Right renal pelvis (tissue), 4 donors: ENCODE data around the gene CPNE1. TPM values are rescaled to one million over a fixed set of nuclear protein-coding genes. Genes with fewer than 3 reads are reported as not detected.

Experiments used
- DNase-seq, 4 donors: peaks; one replicate each; pipeline ENCODE4 v3.0.0-alpha.2; 2013; ENCODE audit warnings: low read depth in 4 of 4, low spot score in 3 of 4, missing footprints in 1 of 4
- polyA plus RNA-seq, 4 donors: library from polyadenylated mRNA; unstranded; fragments of 120-200 nt; gene quantifications; one replicate each; pipeline ENCODE4 v1.2.1, GENCODE V29; 2013; ENCODE audit not compliant: insufficient read length in 4 of 4

Gene CPNE1
- polyA plus RNA-seq, 4 donors, result 162 to 187 (median 172) TPM

GRCh38 chr20:35600993-35601973 is 63.4 kb downstream of the CPNE1 start:
- peak in 1 of 4 donors; percentile 54 for DNase-seq

DNA sequence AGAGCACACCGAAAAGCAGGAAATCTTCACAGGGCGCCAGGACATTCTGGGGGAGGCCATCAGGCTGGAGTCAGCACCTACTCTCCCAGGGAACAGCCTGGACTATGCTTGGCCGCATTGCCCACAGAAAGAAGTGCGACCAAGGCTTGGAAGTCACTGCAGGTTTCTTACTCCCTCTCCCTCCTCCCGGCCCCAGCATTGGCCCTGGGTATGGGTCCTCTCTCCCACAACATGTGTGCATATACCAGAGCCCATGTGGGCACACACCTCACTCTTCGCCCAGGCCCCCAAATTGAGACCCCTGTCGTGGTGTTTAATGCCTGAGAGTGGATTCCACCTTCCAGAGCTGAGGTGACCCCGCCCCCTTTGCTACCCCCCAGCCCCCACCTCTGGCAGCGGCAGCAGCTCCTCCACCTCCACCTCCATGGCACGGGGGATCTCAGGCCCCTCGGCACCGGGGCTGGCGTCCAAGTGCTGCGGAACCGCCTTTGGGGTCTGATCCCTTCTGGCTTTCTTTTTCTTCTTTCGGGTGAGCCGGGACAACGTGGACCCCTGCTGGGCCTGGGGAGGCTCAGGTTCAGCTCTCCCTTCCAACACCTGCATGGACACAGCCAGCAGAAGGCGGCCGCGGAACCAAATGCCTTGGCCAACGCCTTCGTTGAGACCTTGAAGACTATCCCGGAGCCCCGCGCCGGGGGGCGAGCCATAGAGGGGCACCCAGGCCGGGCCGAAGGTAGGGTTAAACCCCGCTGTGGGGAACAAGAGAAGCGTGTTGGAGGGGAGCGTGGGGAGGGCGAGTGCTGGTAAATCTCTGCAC is 64.3 kb downstream of the CPNE1 start:
- DNase-seq, result no peak

- no peak for DNase-seq
Observed at GRCh38 chr20:35599776-35600120, 65.0 kb downstream of the CPNE1 start.

GRCh38 chr20:35598899-35599775 is 65.6 kb downstream of the CPNE1 start:
- DNase-seq, result no peak

DNA sequence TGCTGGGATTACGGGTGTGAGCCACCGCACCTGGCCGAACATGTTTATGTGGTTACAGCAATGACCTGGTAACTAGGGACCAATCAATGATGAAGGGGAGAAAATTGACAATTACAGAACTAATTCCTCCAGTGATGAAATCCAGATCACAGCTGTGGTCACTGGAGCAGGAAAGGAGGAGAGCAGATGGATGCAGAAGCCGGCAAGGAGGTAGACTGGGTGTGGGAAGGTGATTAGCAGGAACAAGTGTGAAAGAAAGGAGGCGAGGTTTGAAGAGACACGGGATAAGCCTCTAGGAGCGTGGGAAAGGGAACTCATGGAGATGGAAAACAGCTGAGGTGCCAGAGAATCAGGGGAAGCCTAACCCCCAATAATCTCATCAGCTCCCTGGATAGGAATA is 66.2 kb downstream of the CPNE1 start:
- no peak for DNase-seq

GRCh38 chr20:35597186-35597585 is 67.5 kb downstream of the CPNE1 start:
- DNase-seq, result no peak

DNA sequence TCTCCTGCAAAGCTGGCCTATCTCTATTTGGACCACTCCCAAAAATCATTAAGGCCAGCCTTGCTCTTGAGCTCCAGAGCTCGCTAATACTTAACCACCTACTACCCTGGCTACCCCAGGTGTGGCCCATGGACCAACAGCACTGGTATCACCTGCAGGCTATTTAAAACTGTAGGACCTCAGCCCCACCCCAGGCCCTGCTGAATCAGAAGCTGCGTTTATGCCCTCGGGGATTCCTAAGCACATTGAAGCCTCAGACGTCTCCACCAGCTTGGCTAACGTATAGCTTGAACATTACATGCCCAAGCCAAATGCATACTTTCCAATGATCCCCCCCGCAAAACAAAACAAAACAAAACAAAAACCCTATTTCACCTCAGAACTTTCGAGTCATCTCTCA is 68.8 kb downstream of the CPNE1 start:
- DNase-seq, result no peak

GRCh38 chr20:35595456-35595855 is 69.2 kb downstream of the CPNE1 start:
- no peak for DNase-seq

- no peak for DNase-seq
Observed at GRCh38 chr20:35592339-35592974, 72.2 kb downstream of the CPNE1 start.

DNA sequence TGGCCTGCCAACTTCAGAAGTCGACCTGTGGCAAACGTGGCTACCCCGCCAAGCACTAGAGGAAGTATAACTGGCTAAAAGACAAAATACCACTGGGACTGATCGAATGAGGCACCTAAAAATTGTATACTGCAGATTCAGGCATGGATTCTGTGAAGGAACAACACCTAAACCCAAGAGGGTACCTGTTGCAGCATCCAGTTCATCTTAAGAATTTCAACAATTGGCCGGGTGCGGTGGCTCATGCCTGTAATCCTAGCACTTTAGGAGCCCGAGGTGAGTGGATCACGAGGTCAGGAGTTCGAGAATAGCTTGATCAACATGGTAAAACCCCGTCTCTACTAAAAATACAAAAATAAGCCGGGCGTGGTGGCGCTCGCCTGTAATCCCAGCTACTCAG is 76.3 kb downstream of the CPNE1 start:
- no peak for DNase-seq

DNA sequence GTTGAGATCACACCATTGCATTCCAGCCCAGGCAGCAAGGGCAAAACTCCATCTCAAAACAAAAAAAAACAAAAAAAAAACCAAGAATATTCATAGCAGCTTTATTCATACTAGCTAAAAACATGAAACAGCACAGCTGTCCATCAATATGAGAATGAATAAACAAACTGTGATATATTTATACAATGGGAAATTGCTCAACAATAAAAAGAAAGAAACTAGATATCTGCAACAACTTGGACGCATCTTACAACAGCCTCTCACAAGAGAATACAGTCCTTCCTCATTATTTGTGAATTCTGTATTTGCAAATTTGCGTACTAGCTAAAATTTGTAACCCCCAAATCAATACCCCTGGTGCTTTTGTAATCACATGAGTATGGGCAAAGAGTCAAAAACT is 77.3 kb downstream of the CPNE1 start:
- no peak for DNase-seq

DNA sequence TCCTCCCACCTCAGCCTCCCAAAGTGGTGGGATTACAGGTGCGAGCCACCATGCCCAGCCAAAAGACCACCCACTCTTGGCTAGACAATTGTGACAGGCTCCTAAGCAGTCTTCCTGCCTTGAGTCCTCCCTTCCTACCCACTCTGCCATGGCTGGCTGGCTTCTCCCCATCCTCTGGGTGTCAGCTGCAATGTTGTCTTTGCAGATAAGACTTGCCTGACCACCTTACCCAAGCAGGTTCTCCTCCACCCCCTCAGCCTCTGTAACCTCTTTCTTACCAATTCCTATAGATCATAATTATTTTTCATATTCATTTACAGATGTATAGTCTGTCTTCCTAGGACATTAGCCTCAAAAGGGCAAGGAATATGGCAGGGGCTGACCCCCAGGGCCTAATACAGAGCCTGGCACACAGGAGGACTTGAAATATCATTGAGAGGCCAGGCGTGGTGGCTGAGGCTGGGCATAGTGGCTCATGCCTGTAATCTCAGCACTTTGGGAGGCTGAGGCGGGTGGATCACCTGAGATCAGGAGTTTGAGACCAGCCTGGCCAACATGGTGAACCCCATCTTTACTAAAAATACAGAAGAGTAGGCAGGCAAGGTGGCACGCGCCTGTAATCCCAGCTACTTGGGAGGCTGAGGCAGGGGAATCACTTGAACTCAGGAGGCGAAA is 77.8 kb downstream of the CPNE1 start:
- no peak for DNase-seq

DNA sequence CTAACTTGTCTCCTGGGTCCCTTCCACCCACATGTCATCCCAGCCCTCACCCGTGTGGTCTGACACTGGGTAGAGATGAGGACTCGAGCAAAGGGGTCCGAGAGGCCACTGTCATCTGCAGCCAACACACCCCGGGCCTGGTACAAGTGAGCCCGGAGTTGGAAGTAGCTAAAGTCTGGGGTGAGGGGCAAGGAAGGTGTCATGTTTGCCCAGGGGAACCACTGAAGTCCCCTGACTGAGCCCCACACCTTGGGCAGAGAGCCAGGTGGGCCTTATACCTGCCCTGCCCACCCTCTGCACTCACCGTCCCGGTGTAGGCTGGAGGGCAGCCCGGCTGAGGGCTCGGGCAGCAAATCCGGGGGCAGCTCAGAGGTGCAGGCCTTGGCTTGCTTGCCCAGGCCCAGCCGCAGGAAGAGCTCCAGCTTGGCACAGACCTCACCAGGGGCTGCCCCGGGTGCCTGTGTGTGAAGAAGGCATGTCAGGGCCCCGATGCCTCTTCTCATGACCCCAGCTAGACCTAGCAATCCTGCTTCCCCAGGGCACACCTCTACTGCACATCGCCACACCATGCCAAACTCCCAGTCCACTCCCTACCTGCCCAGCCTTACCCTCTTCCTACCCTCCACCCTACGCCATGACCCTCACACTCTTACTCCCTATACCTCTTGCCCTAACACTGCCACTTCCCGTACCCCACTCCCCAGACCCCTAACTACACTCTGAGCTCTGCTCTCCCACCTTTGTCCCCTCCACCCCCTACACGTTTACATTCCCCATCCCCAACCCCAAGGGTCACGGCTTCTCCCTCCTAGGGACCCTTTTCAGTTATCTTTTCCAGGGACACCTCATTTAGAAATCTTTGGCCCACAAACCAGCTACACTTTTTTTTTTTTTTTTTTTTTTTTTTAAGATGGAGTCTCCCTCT is 80.8 kb downstream of the CPNE1 start:
- DNase-seq, result no peak

GRCh38 chr20:35582741-35583404 is 81.8 kb downstream of the CPNE1 start:
- DNase-seq, result no peak

DNA sequence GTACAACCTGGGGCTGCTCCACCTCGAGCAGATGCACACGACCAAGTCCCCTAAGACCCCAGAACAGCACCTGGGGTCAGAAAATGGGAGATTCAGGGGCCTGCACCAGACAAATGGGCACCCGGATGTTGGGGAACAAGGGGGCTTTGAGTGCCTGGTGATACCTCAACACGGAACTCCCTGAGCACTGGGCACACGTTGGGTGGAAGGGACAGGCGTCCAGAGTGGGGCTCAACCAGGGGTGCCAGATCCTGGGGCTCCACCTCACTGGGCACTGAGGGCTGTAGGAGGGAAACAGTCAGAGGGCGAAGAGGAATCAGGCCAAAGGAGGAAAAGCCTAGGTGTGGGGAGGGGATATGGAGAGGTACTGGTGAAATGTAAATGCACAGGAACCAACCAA is 82.6 kb downstream of the CPNE1 start:
- no peak for DNase-seq

- DNase-seq, result no peak
Observed at GRCh38 chr20:35579196-35579595, 85.5 kb downstream of the CPNE1 start.

- DNase-seq, result no peak
Observed at GRCh38 chr20:35578469-35578868, 86.2 kb downstream of the CPNE1 start.

GRCh38 chr20:35576816-35577215 is 87.9 kb downstream of the CPNE1 start:
- no peak for DNase-seq
